GM19035 (cell line): ENCODE data around the gene LACTB.
"Not testable (repeated sequence)": the region's sequence is repeated elsewhere in the genome, so short reads cannot be mapped to it uniquely, and the experiment has no call there.

ENCODE experiments used
- ATAC-seq: cut with Tn5 transposase; IDR thresholded peaks from one replicate; pipeline ENCODE4 v1.9.1; 2021; ENCODE audit not compliant: unreplicated experiment

The LACTB gene

DNA sequence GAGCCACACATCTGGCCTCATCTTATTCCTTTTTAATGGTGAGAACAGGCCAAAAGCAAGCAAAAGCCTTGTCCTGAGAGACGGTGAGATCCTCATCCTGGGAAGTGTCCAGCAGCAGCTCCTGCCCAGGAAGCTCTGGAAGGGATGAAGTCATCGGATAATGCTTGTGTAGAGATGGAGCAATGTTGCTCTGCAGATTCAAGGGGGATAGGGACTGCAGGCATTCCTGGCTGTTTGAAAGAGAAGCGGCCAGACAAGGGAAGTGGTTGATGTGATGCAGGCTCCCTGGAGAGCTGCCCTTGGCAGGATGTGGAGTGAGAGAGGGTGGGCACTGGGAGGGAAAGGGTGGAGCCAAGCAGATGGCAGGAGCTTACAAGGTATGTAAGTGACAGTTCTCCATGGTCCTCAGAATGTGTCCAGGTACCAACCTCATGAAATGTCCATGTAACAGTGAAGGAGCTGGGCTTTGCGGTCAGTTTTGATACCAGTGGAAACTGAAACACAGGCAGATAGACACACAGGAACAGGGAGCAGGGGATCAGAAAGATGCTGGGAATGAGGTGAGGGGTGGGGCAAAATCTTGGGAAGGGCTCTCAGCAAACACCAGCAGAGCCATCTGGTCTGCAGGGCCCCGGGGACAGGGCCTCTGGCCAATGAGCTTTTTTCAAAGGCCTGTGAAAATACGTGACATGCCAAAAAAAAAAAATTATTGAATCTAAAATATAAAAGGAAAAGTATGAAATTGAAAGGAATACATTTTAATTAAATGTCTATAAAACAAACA lies 32.2 kb upstream of the LACTB start:
- no peak for ATAC-seq

DNA sequence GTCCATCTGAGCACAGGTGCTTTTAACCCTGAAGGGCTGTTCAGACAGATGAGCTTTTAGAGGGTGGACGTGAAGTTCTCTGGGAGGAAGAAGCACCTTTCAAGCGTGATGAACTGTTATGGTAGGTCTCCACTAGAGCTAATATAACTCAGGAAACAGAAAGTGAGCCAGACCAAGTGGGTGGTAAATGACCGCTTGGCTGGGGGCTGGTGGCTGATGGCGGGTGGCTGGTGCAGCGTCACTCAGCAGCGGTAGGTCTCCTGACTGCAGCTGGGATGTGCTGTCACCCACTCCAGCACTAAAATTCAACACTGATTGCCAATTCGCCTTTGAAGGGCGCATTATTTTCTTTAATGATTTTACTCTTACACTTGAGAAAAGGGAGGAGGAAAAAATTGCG lies 31.2 kb upstream of the LACTB start:
- no peak for ATAC-seq

DNA sequence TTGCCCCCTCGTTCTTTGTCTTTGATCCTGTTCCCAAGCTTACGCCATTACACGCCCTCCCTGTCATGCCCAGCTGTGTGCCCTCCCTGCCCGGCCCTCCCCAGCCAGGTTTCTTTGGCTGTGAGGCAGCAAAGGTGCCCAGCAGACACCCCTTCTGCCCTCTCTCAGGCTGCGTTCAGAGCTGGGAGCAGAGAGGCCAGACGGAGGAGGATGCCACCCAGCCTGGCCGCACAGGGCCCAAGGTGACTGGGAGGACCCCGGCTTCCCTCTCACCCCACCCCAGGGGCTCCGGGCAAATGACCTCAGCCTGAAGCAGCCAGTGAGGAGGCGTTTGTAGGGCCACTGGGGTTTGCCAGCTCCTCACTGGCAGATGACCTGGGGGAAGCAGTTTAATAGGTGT lies 30.8 kb upstream of the LACTB start:
- no peak for ATAC-seq

DNA sequence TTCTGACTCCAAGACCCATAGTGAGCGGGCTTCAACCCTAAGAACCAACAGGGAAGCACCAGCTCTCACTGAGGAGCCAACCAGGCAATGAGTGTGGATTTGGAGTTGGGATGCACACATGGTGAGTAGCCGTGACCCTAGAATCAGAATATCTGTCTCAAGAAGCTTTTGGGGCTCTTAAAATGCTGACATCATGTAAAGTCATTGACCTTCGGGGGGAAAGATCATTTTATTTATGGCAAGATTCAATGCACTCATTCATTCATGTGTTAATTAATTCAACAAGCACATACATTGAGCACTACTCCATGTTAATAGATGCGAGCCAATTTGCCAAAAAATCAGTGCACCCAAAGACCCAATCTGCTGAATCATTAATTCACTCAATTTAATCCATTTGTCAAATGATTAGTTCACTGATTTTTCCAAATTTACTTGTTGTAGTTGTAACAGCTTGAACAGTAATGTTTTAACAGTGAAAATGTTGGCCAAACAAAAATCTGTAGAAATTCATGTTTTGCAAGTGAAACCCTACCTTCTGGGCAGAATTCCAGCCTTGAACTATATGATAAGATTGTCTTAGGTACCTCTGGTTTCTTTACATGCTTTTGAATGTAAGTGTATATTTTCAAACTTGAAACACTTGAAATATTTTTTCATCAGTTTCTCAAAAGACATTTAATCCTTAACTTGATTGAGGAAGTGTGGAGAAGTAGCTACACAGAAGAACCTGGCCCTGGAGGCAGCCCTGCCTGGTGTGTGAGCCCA lies 29.8 kb upstream of the LACTB start:
- no peak for ATAC-seq

DNA sequence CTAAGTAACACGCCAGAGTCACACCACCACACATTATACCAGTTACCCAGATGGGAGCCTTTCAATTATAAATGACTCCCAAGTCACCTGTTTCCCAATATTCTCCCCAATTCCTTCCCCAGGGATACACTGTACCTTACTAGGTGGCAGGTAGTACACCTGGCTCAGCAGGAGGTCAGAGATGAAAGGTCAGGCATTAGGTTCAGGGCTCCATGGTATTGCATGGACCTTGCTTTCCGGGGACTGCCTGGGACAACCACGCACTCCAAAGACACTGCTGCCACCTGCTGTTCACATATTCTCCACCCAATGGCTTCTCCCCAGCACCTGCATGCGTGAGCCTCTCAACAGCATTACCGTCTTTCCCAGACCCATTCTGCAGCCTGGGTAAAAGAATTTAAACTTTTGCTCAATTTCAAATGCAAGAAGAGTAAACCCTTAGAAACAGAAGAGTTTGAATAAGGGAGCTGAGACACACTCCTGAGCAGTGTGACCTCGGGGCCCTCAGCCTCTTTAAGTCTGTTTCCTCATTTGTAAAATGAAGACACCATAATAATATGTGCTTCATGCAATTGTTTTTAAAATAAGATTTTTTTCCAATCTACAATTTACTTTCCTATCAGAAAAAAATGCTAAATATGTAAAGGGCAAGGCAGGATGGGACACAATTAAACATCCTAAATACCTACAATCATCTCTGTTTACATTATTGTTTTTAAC lies 28.0 kb upstream of the LACTB start:
- ATAC-seq: no peak

- no peak for ATAC-seq
These were observed 27.1 kb upstream of the LACTB start for GRCh38 chr15:63094495-63094931.

GRCh38 chr15:63096178-63096577 lies 25.5 kb upstream of the LACTB start:
- ATAC-seq: no peak

- ATAC-seq: not testable (repeated sequence)
These were observed 22.8 kb upstream of the LACTB start for GRCh38 chr15:63098901-63099300.

DNA sequence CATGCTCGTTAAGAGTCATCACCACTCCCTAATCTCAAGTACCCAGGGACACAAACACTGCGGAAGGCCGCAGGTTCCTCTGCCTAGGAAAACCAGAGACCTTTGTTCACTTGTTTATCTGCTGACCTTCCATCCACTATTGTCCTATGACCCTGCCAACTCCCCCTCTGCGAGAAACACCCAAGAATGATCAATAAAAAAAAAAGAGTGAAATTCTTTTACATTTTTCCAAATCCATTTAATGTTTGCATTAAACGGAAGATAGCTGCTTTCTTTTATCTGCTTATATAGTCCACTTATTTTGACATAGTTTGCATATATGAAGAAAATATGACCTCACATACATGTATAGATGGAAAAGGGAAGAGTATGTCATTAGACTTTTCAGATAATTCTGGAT lies 22.1 kb upstream of the LACTB start:
- not testable (repeated sequence) for ATAC-seq

- ATAC-seq: no peak
These were observed 18.2 kb upstream of the LACTB start for GRCh38 chr15:63103416-63103815.

DNA sequence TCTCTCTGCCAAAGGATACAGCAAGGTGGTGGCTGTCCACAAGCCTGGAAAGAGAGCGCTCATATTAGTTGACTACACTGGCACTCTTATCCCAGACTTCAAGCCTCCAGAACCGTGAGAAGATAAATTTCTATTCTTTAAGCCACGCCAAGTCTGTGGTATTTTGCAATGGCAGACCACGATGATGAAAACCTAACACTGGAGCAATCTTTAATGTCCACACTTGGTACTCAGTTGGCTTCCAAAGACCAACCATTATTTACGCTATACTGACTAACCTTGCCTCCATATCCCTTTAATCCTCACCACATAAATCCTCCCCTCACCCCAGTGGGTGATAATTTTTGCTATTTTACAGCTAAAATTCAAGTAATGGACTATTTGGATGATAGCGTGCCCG lies 16.9 kb upstream of the LACTB start:
- no peak for ATAC-seq

- ATAC-seq: not testable (repeated sequence)
These were observed 16.3 kb upstream of the LACTB start for GRCh38 chr15:63105354-63105753.

GRCh38 chr15:63107895-63108546 lies 13.6 kb upstream of the LACTB start:
- ATAC-seq: no peak

- no peak for ATAC-seq
These were observed 12.2 kb upstream of the LACTB start for GRCh38 chr15:63109498-63109897.

- no peak for ATAC-seq
These were observed 11.7 kb upstream of the LACTB start for GRCh38 chr15:63109920-63110319.

DNA sequence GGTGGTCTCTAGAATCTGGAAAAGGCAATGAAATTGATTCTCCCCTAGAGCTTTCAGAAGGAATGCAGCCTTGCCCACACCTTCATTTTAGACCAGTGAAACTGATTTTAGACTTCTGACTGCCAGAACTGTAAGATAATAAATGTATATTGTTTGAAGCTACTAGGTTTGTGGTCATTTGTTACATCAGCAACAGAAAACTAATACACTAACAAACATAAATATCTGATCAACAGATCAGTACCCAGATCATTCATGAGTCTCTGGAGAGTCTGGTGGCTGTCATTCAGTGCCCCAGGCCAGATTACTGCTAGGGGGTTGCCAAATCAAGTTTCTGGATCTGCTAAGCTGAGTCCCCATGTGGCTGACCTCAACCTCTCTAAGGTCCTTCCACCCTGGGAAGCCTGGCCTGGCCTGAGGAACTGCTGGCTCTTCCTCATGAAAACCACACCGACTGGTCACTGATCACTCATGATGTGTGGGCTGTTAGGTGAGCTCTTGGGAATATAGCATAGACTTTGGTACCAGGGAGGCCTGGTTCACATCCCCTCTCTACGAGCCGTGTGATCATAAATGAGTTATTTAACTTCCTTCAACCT lies 11.1 kb upstream of the LACTB start:
- no peak for ATAC-seq

GRCh38 chr15:63111481-63111880 lies 10.2 kb upstream of the LACTB start:
- ATAC-seq: no peak

DNA sequence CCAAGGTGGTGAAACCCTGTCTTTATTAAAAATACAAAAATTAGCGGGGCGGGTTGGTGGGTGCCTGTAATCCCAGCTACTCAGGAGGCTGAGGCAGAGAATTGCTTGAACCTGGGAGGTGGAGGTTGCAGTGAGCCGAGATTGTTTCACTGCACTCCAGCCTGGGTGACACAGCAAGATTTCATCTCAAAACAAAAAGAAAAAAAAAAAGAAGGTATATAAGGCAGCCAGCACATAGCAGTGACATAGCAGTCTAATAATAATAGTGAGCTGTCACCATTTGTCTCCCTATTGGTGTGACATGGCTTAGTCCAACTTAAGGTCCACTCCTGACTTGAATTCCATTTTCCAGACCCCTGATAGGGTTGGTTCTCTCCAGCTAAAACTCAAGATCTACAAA lies 8.8 kb upstream of the LACTB start:
- ATAC-seq: no peak

GRCh38 chr15:63114465-63114864 lies 7.2 kb upstream of the LACTB start:
- ATAC-seq: no peak

DNA sequence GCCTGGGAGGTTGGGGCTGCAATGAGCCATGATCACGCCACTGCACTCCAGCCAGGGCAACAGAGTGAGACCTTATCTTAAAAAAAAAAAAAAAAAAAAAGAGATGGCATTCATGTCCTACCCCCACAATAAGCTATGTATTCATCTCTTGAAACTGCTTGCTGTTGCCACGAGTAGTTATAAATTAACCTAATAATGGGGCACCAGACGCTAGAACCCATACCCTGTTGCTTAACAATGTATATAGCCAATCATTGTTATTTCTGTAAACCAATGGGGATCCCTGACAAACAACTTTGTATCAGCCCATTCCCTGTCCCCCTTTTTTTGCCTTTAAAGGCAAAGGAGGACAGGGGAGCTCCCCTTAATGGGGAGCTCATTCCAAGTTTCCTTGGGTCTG lies 2.8 kb upstream of the LACTB start:
- no peak for ATAC-seq
